ENCODE measurements around the gene CHST1. TPM values are rescaled to one million over a fixed set of nuclear protein-coding genes. Genes with fewer than 3 reads are reported as not detected.

Gene CHST1
- total and polyA plus RNA-seq, 5 donors: 2.4 to 7.0 (median 3.0) TPM

Small RNAs within 50 kb of the gene (microRNA-seq; reads per million reads assigned to microRNA genes)
- gene MIR7154: 0 reads per million in 2 donors

Other genes starting within 250 kb of the CHST1 start
- 10 to 100 TPM in 1 of 4 donors, 1 to 10 TPM in 3; 7.6 to 11.4 (median 9.0) TPM for gene SLC35C1, start 139.5 kb upstream of the CHST1 start, total RNA-seq
- 7.3 TPM for gene SLC35C1, start 139.5 kb upstream of the CHST1 start, polyA plus RNA-seq
- 10 to 100 TPM; 67.7 to 82.1 (median 74.4) TPM for gene CRY2, start 181.9 kb upstream of the CHST1 start, total RNA-seq
- 34.3 TPM for gene CRY2, start 181.9 kb upstream of the CHST1 start, polyA plus RNA-seq
- gene MAPK8IP1, start 220.0 kb upstream of the CHST1 start, total RNA-seq: 1 to 10 TPM; 5.8 to 7.4 (median 6.3) TPM
- gene MAPK8IP1, start 220.0 kb upstream of the CHST1 start, polyA plus RNA-seq: 6.4 TPM
- under 1 TPM in 3 of 4 donors, not detected in 1; 0.42 to 0.68 (median 0.50) TPM for gene FREY1, start 241.6 kb upstream of the CHST1 start, total RNA-seq
- gene FREY1, start 241.6 kb upstream of the CHST1 start, polyA plus RNA-seq: 0.18 TPM

All from right cardiac atrium (tissue), 5 donors.